Measurements from ENCODE around the gene WDR38. TPM values are rescaled to one million over a fixed set of nuclear protein-coding genes. Genes with fewer than 3 reads are reported as not detected.
A peak's percentile ranks its signal among the peaks of the same experiment; 100 is the strongest.

Gene WDR38
- total and polyA plus RNA-seq, 9 of the 15 experiments (the other 6 are each of a cell fraction or from before 2014, with no cell fraction given), result not detected

- TF ChIP-seq TSC22D4 (tag; IDR thresholded peaks at IDR 0.05), result no peak
- TF ChIP-seq IRF9 (tag; IDR thresholded peaks at IDR 0.05), result no peak
- TF ChIP-seq HMBOX1 (IDR thresholded peaks at IDR 0.05), result no peak
- TF ChIP-seq ZNF318 (IDR thresholded peaks at IDR 0.05; ENCODE audit: borderline replicate concordance in 1 of 2, low read depth in 1 of 2), result no peak
- no peak for TF ChIP-seq ETV6 (IDR thresholded peaks at IDR 0.05; ENCODE audit: borderline replicate concordance in 1 of 2, low read depth in 2 of 2, low read length in 1 of 2)
- TF ChIP-seq ETV6 (CRISPR knock-in tag; IDR thresholded peaks at IDR 0.05; ENCODE audit: borderline replicate concordance), result no peak
- TF ChIP-seq L3MBTL2 (IDR thresholded peaks at IDR 0.05), result peak; percentile 93
- no peak for TF ChIP-seq STAG1 (CRISPR knock-in tag; IDR thresholded peaks at IDR 0.05; ENCODE audit: borderline replicate concordance)
- no peak for TF ChIP-seq RAD51 (IDR thresholded peaks at IDR 0.05; ENCODE audit: borderline replicate concordance, low read depth)
These were observed 46.6 kb downstream of the WDR38 start (continued) for GRCh38 chr9:124899845-124900244.

Data from K562 (cell line).